Naive B cell (primary cell): ENCODE data around the gene NEK9. TPM values are rescaled to one million over a fixed set of nuclear protein-coding genes. Genes with fewer than 3 reads are reported as not detected.
"Not testable (repeated sequence)": the region's sequence is repeated elsewhere in the genome, so short reads cannot be mapped to it uniquely, and the experiment has no call there.

Source experiments
- ATAC-seq, 2 donors: fragments of 150-1000 bp; cut with Tn5 transposase; 2 replicates each; pipeline ENCODE4 v1.10.0; 2021; ENCODE audit warnings: low read depth in 2 of 2, mild to moderate bottlenecking in 2 of 2, moderate library complexity in 2 of 2
- DNase-seq: peaks from one replicate; pipeline ENCODE4 v3.0.0; 2022
- H3K27ac Mint-ChIP-seq, 6 donors: one replicate each; pipeline ENCODE4 v1.8.0; 2020 to 2022; ENCODE audit warnings: mild to moderate bottlenecking in 6 of 6, mixed read lengths in 6 of 6, moderate library complexity in 5 of 6, inconsistent platforms in 2 of 6
- H3K27me3 Mint-ChIP-seq, 3 donors: one replicate each; pipeline ENCODE4 v1.8.0; 2021 to 2022; ENCODE audit warnings: mixed read lengths in 3 of 3, mild to moderate bottlenecking in 1 of 3
- H3K36me3 Mint-ChIP-seq, 2 donors: one replicate each; pipeline ENCODE4 v1.8.0; 2020 to 2022; ENCODE audit warnings: mixed read lengths in 2 of 2, inconsistent platforms in 1 of 2, mild to moderate bottlenecking in 1 of 2
- H3K4me1 Mint-ChIP-seq, 3 donors: one replicate each; pipeline ENCODE4 v1.8.0; 2020 to 2022; ENCODE audit warnings: mixed read lengths in 3 of 3, inconsistent platforms in 1 of 3, mild to moderate bottlenecking in 1 of 3, moderate library complexity in 1 of 3
- H3K4me3 Mint-ChIP-seq, 8 donors: one replicate each; pipeline ENCODE4 v1.8.0; 2020 to 2022; ENCODE audit warnings: mild to moderate bottlenecking in 8 of 8, mixed read lengths in 8 of 8, moderate library complexity in 8 of 8, inconsistent platforms in 2 of 8
- H3K9me3 Mint-ChIP-seq, 7 donors: one replicate each; pipeline ENCODE4 v1.8.0; 2020 to 2022; ENCODE audit warnings: mixed read lengths in 7 of 7, mild to moderate bottlenecking in 5 of 7, inconsistent platforms in 2 of 7, moderate library complexity in 1 of 7
- polyA plus RNA-seq, 6 donors: library from polyadenylated mRNA; unstranded; fragments of 300-500 nt; fragmentation: Illumina TruSeq; gene quantifications; one replicate each; pipeline ENCODE4 v1.2.3, GENCODE V29; 2021; ENCODE audit warnings: low read depth in 6 of 6

NEK9 gene
- polyA plus RNA-seq, 6 donors from 2014 or later, result 9.4 to 22.7 (median 16.1) TPM

DNA sequence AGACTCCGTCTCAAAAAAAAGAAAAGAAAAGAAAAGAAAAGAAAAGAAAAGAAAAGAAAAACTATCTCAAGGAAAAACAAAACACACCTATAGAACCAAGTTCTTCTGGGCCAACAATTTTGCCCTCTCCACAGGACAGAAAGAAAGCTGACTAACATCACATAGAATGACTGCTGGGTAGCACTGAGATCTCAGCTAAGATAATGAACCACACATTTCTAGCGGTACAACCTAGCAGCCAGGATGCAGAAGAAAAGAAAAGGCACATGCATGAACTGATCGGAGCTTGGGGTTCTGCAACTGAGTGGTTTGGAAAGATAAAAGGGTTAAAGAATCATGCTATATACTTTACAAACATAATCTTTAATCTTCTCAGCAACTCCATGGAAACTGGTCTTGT, 30.1 kb upstream of the NEK9 start:
- peaks cover 22 to 39% (median 27%) of the 10 kb centered on the region in 3 donors for H3K4me1 Mint-ChIP-seq
- no peaks in the 10 kb centered on the region for H3K9me3 Mint-ChIP-seq
- H3K27ac Mint-ChIP-seq, result peak overlapping the region in 2 of 6 donors; percentile 51 to 62
- ATAC-seq, result no peak
- H3K36me3 Mint-ChIP-seq, result peaks cover 0 to 1% of the 10 kb centered on the region in 2 donors
- DNase-seq, result no peak
- H3K27me3 Mint-ChIP-seq, result no peaks in the 10 kb centered on the region
- no peak overlapping the region for H3K4me3 Mint-ChIP-seq

GRCh38 chr14:75156111-75156510, 29.3 kb upstream of the NEK9 start:
- Mint-ChIP-seq H3K36me3 (peaks cover 4 to 9% of the 10 kb centered on the region in 2 donors), H3K4me1 (peaks cover 22 to 33% (median 25%) of the 10 kb centered on the region in 3 donors), H3K27ac (peak overlapping the region in 1 of 6 donors; percentile 73), H3K27me3 (no peaks in the 10 kb centered on the region), H3K4me3 (no peak overlapping the region), H3K9me3 (no peaks in the 10 kb centered on the region)
- DNase-seq (no peak), ATAC-seq (no peak)

DNA sequence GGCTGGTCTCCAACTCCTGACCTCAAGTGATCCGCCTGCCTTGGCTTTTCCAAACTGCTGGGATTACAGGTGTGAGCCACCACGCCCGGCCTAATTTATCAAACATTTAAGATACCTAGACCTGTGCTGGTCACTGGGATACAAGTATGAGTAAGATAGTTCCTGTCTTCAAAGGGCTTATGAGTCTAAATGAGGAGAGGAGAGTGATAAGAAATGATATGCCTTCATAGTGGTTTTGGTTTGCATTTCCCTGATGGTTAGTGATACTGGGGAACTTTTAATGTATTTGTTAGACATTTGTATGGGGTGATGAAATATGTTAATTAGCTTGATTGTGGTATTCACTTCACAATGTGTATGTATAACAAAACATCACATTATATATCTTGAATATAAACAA, 28.3 kb upstream of the NEK9 start:
- ATAC-seq (no peak), DNase-seq (no peak)
- Mint-ChIP-seq H3K9me3 (no peaks in the 10 kb centered on the region), H3K4me3 (no peak overlapping the region), H3K36me3 (peaks cover 4 to 9% of the 10 kb centered on the region in 2 donors), H3K27ac (peak overlapping the region in 3 of 6 donors; percentile 4 to 47 (median 25)), H3K4me1 (peaks cover 22 to 31% (median 22%) of the 10 kb centered on the region in 3 donors), H3K27me3 (no peaks in the 10 kb centered on the region)

DNA sequence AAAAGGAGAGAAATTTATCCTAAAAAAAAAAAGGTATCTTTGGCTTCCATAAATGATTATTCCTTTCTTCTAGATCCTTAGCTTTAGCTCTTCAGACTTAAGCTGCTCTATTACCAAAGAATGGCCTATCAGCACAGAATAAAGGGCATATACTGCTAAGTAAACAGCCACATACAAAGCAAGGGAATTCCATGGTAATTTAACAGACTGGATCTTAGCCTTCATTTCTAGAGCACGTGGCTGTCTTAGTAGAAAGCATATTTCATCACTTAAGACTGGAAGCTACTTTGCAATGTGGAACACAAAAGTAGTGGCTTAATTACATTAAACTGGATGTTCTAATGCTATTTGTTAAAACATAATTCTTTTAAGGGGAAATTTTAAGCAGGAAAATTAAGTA, 26.4 kb upstream of the NEK9 start:
- Mint-ChIP-seq H3K4me3 (no peak overlapping the region), H3K27me3 (no peaks in the 10 kb centered on the region), H3K27ac (peak overlapping the region in 1 of 6 donors; percentile 4), H3K36me3 (peaks cover 4 to 16% of the 10 kb centered on the region in 2 donors), H3K4me1 (peaks cover 17 to 23% (median 23%) of the 10 kb centered on the region in 3 donors), H3K9me3 (no peaks in the 10 kb centered on the region)
- DNase-seq (no peak), ATAC-seq (no peak)

DNA sequence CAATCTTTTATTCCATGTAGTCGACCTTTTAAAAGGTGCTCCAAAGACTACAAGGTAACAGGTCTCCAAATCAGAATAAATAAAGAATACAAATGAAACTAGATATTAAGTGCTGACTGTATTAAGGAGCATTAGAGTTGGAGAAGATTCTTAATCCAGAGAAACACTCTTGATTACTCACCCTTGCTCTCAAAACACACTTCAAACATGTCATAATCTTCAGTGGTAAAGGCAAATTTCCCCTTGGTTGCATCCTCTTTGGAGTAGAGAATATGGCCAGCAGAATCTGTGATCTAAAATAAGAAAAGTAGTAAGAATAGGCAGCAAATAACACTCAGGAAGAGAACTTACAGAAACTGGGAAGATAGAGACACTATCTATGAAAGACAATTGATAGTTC, 25.0 kb upstream of the NEK9 start:
- no peak overlapping the region for H3K27ac Mint-ChIP-seq
- H3K27me3 Mint-ChIP-seq, result no peaks in the 10 kb centered on the region
- no peak for ATAC-seq
- peaks cover 4 to 16% of the 10 kb centered on the region in 2 donors for H3K36me3 Mint-ChIP-seq
- H3K4me3 Mint-ChIP-seq, result no peak overlapping the region
- peaks cover 18 to 27% (median 25%) of the 10 kb centered on the region in 3 donors for H3K4me1 Mint-ChIP-seq
- DNase-seq, result no peak
- no peaks in the 10 kb centered on the region for H3K9me3 Mint-ChIP-seq

GRCh38 chr14:75150637-75151036, 23.8 kb upstream of the NEK9 start:
- Mint-ChIP-seq H3K36me3 (peaks cover 12 to 16% of the 10 kb centered on the region in 2 donors), H3K4me1 (peaks cover 22 to 26% (median 26%) of the 10 kb centered on the region in 3 donors)
- H3K4me3 Mint-ChIP-seq, result not testable (repeated sequence)

DNA sequence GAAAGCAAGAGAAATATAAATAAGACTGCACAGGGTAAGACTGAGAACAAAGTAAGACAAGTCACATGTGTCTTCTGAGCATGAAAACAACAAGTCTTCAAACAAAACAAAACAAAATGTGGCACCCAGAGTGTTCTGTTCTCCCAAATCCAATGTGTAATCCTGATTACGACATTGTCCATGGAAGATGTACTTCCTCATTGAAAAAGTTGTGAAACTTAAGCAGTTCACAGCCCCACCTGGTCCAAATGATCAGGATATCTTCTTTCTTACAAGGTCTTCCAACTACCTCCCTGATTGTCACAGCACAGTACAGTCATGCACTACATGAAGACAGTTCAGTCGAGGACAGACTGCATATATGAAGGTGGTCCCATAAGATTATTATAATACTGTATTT, 23.3 kb upstream of the NEK9 start:
- Mint-ChIP-seq H3K27ac (peak overlapping the region in 1 of 6 donors; percentile 70), H3K9me3 (no peaks in the 10 kb centered on the region), H3K36me3 (peaks cover 12 to 16% of the 10 kb centered on the region in 2 donors), H3K4me3 (no peak overlapping the region), H3K4me1 (peaks cover 17 to 26% (median 25%) of the 10 kb centered on the region in 3 donors), H3K27me3 (no peaks in the 10 kb centered on the region)
- no peak for DNase-seq
- no peak for ATAC-seq

More at GRCh38 chr14:75150637-75151036, 23.8 kb upstream of the NEK9 start:
- not testable (repeated sequence) for DNase-seq, H3K27ac Mint-ChIP-seq, H3K27me3 Mint-ChIP-seq, H3K9me3 Mint-ChIP-seq, ATAC-seq

GRCh38 chr14:75147423-75148071, 20.7 kb upstream of the NEK9 start:
- ATAC-seq (peak in 1 of 2 donors; percentile 45), DNase-seq (no peak)
- peaks cover 12 to 16% of the 10 kb centered on the region in 2 donors for H3K36me3 Mint-ChIP-seq

GRCh38 chr14:75144944-75145343, 18.1 kb upstream of the NEK9 start:
- peak in 1 of 2 donors; percentile 31 for ATAC-seq
- Mint-ChIP-seq H3K36me3 (peaks cover 7 to 8% of the 10 kb centered on the region in 2 donors), H3K4me3 (no peak overlapping the region), H3K27ac (peak overlapping the region in 4 of 6 donors; percentile 49 to 91 (median 70)), H3K4me1 (peaks cover 30 to 66% (median 47%) of the 10 kb centered on the region in 3 donors), H3K27me3 (no peaks in the 10 kb centered on the region), H3K9me3 (no peaks in the 10 kb centered on the region)
- DNase-seq, result no peak

More at GRCh38 chr14:75147423-75148071, 20.7 kb upstream of the NEK9 start:
- Mint-ChIP-seq H3K4me3 (no peak overlapping the region), H3K27me3 (no peaks in the 10 kb centered on the region), H3K27ac (peak overlapping the region in 4 of 6 donors; percentile 8 to 61 (median 36)), H3K9me3 (no peaks in the 10 kb centered on the region), H3K4me1 (peaks cover 18 to 46% (median 37%) of the 10 kb centered on the region in 3 donors)

DNA sequence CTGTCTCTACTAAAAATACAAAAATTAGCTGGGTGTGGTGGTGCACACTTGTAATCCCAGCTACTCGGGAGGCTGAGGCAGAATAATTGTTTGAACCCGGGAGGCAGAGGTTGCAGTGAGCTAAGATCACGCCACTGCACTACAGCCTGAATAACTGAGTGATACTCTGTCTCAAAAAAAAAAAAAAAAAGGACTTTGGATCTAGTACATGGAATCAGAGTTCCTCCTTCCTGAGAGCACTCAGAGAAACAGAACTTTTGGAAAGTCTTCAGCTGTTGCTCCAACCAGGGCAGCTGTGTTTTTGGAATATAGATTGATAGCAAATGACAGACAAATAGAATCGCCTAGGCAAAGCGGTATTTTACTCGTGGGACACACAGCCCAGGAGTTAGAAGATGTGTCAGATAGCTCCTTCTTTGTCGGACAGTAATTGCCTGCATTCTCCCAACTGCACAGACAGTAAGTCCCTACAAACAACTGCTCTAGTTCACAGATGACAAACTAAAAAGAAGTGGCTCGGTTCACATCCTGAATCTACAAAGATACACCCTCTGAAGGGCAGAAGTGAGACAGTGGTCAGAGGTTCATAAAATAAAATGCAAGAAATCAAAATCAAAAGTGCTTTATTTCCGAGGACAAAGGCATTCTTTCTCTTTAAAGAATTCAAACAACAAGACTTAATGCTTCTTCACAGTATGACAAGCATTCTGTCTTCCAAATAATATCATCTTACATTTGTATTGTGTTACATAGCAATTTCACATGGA, 17.1 kb upstream of the NEK9 start:
- Mint-ChIP-seq H3K36me3 (peaks cover 0 to 8% of the 10 kb centered on the region in 2 donors), H3K27me3 (no peaks in the 10 kb centered on the region), H3K27ac (peak overlapping the region in 5 of 6 donors; percentile 4 to 77 (median 38)), H3K4me1 (peaks cover 29 to 74% (median 47%) of the 10 kb centered on the region in 3 donors), H3K4me3 (no peak overlapping the region), H3K9me3 (no peaks in the 10 kb centered on the region)
- no peak for DNase-seq
- ATAC-seq, result no peak

GRCh38 chr14:75142494-75142893, 15.6 kb upstream of the NEK9 start:
- H3K36me3 Mint-ChIP-seq, result peaks cover 0 to 8% of the 10 kb centered on the region in 2 donors
- ATAC-seq (no peak), DNase-seq (no peak)
- no peaks in the 10 kb centered on the region for H3K9me3 Mint-ChIP-seq
- H3K27ac Mint-ChIP-seq, result peak overlapping the region in 5 of 6 donors; percentile 61 to 79 (median 77)
- H3K27me3 Mint-ChIP-seq, result no peaks in the 10 kb centered on the region
- H3K4me3 Mint-ChIP-seq, result peak overlapping the region in 1 of 8 donors; percentile 69
- peaks cover 33 to 80% (median 48%) of the 10 kb centered on the region in 3 donors for H3K4me1 Mint-ChIP-seq

- DNase-seq, result no peak
- H3K27ac Mint-ChIP-seq, result peak overlapping the region in 4 of 6 donors; percentile 75 to 96 (median 80)
- H3K4me3 Mint-ChIP-seq, result peak overlapping the region in 2 of 8 donors; percentile 46 to 60
- peak; percentile 44 to 45 for ATAC-seq
- H3K4me1 Mint-ChIP-seq, result peaks cover 33 to 77% (median 48%) of the 10 kb centered on the region in 3 donors
- H3K36me3 Mint-ChIP-seq, result peaks cover 0 to 8% of the 10 kb centered on the region in 2 donors
- no peaks in the 10 kb centered on the region for H3K9me3 Mint-ChIP-seq
- no peaks in the 10 kb centered on the region for H3K27me3 Mint-ChIP-seq
Measured at GRCh38 chr14:75141967-75142366, 15.1 kb upstream of the NEK9 start.

DNA sequence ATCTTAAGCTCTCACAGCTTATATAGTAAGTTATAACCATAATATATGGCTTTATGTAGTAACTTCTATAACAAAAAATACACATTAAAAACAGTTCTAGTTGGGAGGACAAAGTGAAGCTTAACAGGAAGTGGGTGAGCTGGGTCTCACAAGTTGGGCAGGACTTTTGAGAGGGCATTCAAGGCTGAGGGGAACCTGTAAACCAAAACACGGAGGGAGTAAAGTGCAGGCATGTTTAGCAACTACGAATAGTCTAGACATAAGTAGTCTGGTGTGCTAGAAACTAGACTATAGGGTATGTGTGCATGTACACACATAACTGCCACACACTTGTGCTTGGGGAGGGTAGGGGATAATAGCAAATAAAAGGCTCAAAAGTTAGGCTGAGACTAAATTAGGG, 14.2 kb upstream of the NEK9 start:
- Mint-ChIP-seq H3K4me1 (peaks cover 33 to 77% (median 39%) of the 10 kb centered on the region in 3 donors), H3K27ac (peak overlapping the region in 5 of 6 donors; percentile 14 to 94 (median 77)), H3K36me3 (peaks cover 0 to 1% of the 10 kb centered on the region in 2 donors), H3K9me3 (no peaks in the 10 kb centered on the region), H3K27me3 (no peaks in the 10 kb centered on the region), H3K4me3 (peak overlapping the region in 5 of 8 donors; percentile 12 to 75 (median 59))
- ATAC-seq, result peak; percentile 25 to 45
- DNase-seq, result peak; percentile 20
